GM20000 (cell line): ENCODE results near the gene MSH3.
A peak's percentile ranks its signal among the peaks of the same experiment; 100 is the strongest.

ENCODE experiments used
- DNase-seq: peaks from one replicate; pipeline ENCODE4 v3.0.0; 2012; ENCODE audit warnings: low spot score
- CTCF ChIP-seq: IDR thresholded peaks from 2 replicates; pipeline ENCODE4 v1.5.1; 2012; ENCODE audit warnings: mild to moderate bottlenecking, control low read depth; ENCODE audit errors: extremely low read depth, missing control alignments

MSH3 gene

GRCh38 chr5:80852331-80853245, 198.1 kb downstream of the MSH3 start:
- no peak for TF ChIP-seq CTCF
- DNase-seq, result no peak

GRCh38 chr5:80853413-80853812, 199.0 kb downstream of the MSH3 start:
- DNase-seq, result no peak

GRCh38 chr5:80854583-80854982, 200.1 kb downstream of the MSH3 start:
- no peak for DNase-seq
- no peak for TF ChIP-seq CTCF

More at GRCh38 chr5:80853413-80853812, 199.0 kb downstream of the MSH3 start:
- no peak for TF ChIP-seq CTCF

GRCh38 chr5:80860924-80861613, 206.6 kb downstream of the MSH3 start:
- TF ChIP-seq CTCF, result no peak

GRCh38 chr5:80863708-80864107, 209.3 kb downstream of the MSH3 start:
- no peak for TF ChIP-seq CTCF
- no peak for DNase-seq

More at GRCh38 chr5:80860924-80861613, 206.6 kb downstream of the MSH3 start:
- DNase-seq, result no peak

- no peak for TF ChIP-seq CTCF
Observed at GRCh38 chr5:80864109-80864508, 209.7 kb downstream of the MSH3 start.

GRCh38 chr5:80864706-80865435, 210.4 kb downstream of the MSH3 start:
- no peak for TF ChIP-seq CTCF
- DNase-seq, result peak; percentile 8

More at GRCh38 chr5:80864109-80864508, 209.7 kb downstream of the MSH3 start:
- no peak for DNase-seq
